ENCODE measurements around the gene SORCS2. TPM values are rescaled to one million over a fixed set of nuclear protein-coding genes. Genes with fewer than 3 reads are reported as not detected.

The SORCS2 gene
- total and polyA plus RNA-seq, 2 donors: 2.2 to 2.7 TPM

DNA sequence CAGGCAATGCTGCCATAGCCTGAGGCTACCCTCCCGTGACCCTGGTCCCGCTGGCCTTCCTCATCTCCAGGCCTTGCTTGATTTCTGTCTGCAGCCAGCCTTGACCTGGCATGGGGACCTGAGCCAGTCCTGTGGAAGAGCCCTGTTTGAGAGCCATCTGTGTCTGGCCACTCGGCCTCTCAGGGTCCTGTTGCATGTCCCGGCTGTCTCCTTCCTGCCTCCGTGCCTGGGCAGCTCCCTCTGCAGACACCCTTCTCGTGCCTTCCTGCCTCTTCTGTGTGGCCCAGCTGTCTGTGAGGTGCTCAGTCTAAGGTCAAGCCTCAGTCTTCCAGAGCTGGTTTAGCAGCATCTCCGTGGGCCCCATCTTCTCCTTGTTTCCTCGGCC is 108.4 kb downstream of the SORCS2 start:
- H3K9me3 ChIP-seq (ENCODE audit: control insufficient read depth in 2 of 2, insufficient read depth in 1 of 2, low read length in 1 of 2): no peaks in the 10 kb centered on the region
- no peak overlapping the region for H3K27ac ChIP-seq (ENCODE audit: low read depth in 1 of 2, low read length in 1 of 2)
- no peak overlapping the region for H3K4me3 ChIP-seq (ENCODE audit: low read length in 2 of 2)
- H3K36me3 ChIP-seq (ENCODE audit: control insufficient read depth in 2 of 2, insufficient read depth in 2 of 2, low read length in 1 of 2): no peaks in the 10 kb centered on the region
- DNase-seq (ENCODE audit: low read depth in 6 of 9, low spot score in 9 of 9): no peak
- WGBS: 83% methylated on average over 8 of the region's 8 CpGs
- peaks cover 0 to 2% of the 10 kb centered on the region in 2 donors for H3K27me3 ChIP-seq (ENCODE audit: control insufficient read depth in 2 of 2, insufficient read depth in 1 of 2, low read length in 1 of 2)
- H3K4me1 ChIP-seq (ENCODE audit: control insufficient read depth in 2 of 2, insufficient read depth in 2 of 2, low read length in 2 of 2): no peaks in the 10 kb centered on the region

DNA sequence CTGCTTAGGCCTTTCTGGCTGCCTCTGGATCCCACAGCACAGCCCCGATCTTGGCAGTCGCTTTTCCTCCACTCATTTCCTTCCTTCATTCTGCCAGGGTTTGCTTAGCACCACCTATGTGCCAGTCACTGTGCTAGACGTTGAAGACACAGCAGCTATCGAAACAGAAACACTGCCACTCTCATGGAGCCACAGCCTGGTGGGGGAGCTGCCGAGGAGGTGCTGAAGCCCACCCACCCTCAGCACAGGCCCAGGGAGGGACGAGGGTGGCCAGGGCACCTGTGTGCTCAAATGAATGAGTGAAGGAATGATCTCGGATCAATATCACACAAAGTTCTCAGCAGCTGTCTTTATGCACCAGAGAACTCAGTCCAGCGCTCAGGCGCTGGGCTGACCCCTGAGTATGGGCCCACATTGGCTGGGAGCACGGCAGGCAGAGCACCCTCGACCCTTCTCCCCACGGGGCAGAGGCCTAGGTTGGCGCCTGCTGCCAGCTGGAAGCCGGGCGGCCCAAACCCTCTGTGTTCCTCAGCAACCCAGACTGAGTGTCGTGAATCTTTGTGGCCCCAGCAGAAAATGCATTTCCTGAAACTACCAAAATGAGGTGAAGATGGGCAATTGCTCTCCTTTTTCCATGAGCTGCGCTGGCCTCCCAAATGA is 108.9 kb downstream of the SORCS2 start:
- Histone ChIP-seq H3K36me3 (ENCODE audit: control insufficient read depth in 2 of 2, insufficient read depth in 2 of 2, low read length in 1 of 2) (no peaks in the 10 kb centered on the region), H3K4me3 (ENCODE audit: low read length in 2 of 2) (no peak overlapping the region), H3K9me3 (ENCODE audit: control insufficient read depth in 2 of 2, insufficient read depth in 1 of 2, low read length in 1 of 2) (no peaks in the 10 kb centered on the region), H3K4me1 (ENCODE audit: control insufficient read depth in 2 of 2, insufficient read depth in 2 of 2, low read length in 2 of 2) (no peaks in the 10 kb centered on the region), H3K27ac (ENCODE audit: low read depth in 1 of 2, low read length in 1 of 2) (no peak overlapping the region), H3K27me3 (ENCODE audit: control insufficient read depth in 2 of 2, insufficient read depth in 1 of 2, low read length in 1 of 2) (peaks cover 0 to 2% of the 10 kb centered on the region in 2 donors)
- DNase-seq (ENCODE audit: low read depth in 6 of 9, low spot score in 9 of 9): no peak
- WGBS: 78% methylated on average over 17 of the region's 17 CpGs

DNA sequence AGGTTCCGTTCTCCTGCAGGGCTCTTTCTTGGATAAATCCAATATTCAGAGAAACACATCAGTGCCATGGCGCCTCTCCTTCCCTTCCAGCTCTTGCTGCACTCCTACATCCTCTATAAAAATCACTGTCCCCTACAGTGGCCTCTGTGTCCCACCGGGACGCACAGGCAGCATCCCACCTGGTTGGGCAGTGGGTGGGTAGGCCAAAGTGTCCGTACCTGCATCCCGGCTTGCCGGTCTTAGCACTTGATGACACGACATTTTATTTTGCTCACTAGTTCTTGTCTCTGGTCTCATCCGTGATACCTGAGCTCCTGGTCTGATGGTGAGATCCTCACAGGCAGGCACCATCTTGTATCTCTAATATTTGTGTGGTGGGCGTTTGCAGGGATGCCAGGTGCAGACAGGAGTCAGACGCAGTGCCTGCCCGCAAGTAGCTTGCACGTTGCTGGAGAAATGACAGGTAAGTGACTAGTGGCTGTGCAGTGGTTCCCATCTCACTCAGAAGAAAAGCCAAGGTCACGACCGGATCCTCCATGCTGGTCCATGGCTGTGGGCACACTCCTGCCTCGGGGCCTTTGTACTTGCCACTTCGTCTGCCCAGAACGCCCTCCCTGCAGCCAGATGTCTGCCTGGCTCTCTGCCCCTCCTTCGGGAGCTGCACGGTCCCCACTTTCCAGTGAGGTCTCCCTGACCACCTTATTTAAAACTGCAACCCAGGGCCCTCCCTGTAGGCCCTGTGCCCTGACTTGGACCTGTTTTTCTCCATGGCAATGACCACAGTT is 109.7 kb downstream of the SORCS2 start:
- H3K4me1 ChIP-seq (ENCODE audit: control insufficient read depth in 2 of 2, insufficient read depth in 2 of 2, low read length in 2 of 2): no peaks in the 10 kb centered on the region
- no peak for DNase-seq (ENCODE audit: low read depth in 6 of 9, low spot score in 9 of 9)
- 92% methylated on average over 20 of the region's 20 CpGs for WGBS
- H3K9me3 ChIP-seq (ENCODE audit: control insufficient read depth in 2 of 2, insufficient read depth in 1 of 2, low read length in 1 of 2): no peaks in the 10 kb centered on the region
- peaks cover 0 to 2% of the 10 kb centered on the region in 2 donors for H3K27me3 ChIP-seq (ENCODE audit: control insufficient read depth in 2 of 2, insufficient read depth in 1 of 2, low read length in 1 of 2)
- no peaks in the 10 kb centered on the region for H3K36me3 ChIP-seq (ENCODE audit: control insufficient read depth in 2 of 2, insufficient read depth in 2 of 2, low read length in 1 of 2)
- H3K27ac ChIP-seq (ENCODE audit: low read depth in 1 of 2, low read length in 1 of 2): no peak overlapping the region
- H3K4me3 ChIP-seq (ENCODE audit: low read length in 2 of 2): no peak overlapping the region

DNA sequence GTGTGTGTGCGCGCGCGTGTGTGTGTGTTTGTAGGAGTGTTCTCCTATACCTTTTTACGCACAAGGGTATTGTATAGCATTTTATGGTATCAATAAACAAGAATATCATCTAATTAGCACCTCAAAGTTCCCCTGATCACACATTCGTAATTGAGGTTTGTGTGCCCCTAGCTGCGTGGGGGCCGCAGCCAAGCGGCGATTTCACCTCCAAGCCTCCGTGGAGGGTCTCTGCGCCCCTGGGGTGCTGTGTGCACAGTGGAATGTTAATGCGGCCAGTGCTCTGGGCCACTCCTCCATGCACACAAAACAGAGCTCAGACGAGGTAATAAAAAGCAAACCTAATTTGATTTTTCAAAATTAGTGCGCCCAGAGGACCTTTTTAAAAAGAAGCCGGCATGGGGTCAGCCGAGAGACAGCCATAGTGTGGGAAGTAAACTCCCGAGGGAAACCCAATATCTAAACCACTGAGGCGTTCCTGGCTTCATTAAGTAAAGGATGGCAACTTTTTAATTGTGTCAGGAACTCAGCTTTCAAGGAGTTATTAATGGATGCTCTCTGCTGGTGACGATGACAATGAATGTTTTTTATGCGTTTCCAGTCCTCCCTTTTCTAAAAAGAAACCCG is 110.6 kb downstream of the SORCS2 start:
- WGBS: 76% methylated on average over 22 of the region's 22 CpGs
- Histone ChIP-seq H3K36me3 (ENCODE audit: control insufficient read depth in 2 of 2, insufficient read depth in 2 of 2, low read length in 1 of 2) (no peaks in the 10 kb centered on the region), H3K27ac (ENCODE audit: low read depth in 1 of 2, low read length in 1 of 2) (no peak overlapping the region), H3K9me3 (ENCODE audit: control insufficient read depth in 2 of 2, insufficient read depth in 1 of 2, low read length in 1 of 2) (no peaks in the 10 kb centered on the region), H3K27me3 (ENCODE audit: control insufficient read depth in 2 of 2, insufficient read depth in 1 of 2, low read length in 1 of 2) (peaks cover 0 to 2% of the 10 kb centered on the region in 2 donors), H3K4me1 (ENCODE audit: control insufficient read depth in 2 of 2, insufficient read depth in 2 of 2, low read length in 2 of 2) (no peaks in the 10 kb centered on the region), H3K4me3 (ENCODE audit: low read length in 2 of 2) (no peak overlapping the region)
- no peak for DNase-seq (ENCODE audit: low read depth in 6 of 9, low spot score in 9 of 9)

DNA sequence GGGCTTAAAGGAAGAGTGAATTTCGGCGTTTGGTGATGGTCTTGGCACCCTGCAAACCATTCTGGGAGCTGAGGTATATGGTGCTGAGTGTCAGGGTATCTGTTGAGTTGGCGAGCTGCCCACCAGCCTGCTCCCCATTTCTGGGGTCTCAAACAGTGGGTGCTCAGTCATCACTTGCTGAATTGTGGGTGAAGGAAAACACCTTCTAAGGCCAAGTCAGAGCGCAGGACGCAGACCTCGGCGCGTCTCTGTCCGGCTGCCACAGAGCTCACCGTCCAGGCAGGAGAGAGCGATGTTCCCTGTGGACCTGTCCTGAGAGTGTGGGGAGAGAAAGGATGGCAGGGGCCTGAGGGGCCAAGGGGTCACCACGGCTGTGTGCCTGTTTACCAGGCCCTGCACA is 111.2 kb downstream of the SORCS2 start:
- no peak overlapping the region for H3K27ac ChIP-seq (ENCODE audit: low read depth in 1 of 2, low read length in 1 of 2)
- H3K4me3 ChIP-seq (ENCODE audit: low read length in 2 of 2): no peak overlapping the region
- H3K27me3 ChIP-seq (ENCODE audit: control insufficient read depth in 2 of 2, insufficient read depth in 1 of 2, low read length in 1 of 2): peaks cover 0 to 1% of the 10 kb centered on the region in 2 donors
- no peaks in the 10 kb centered on the region for H3K4me1 ChIP-seq (ENCODE audit: control insufficient read depth in 2 of 2, insufficient read depth in 2 of 2, low read length in 2 of 2)
- no peaks in the 10 kb centered on the region for H3K9me3 ChIP-seq (ENCODE audit: control insufficient read depth in 2 of 2, insufficient read depth in 1 of 2, low read length in 1 of 2)
- 93% methylated on average over 12 of the region's 12 CpGs for WGBS
- no peak for DNase-seq (ENCODE audit: low read depth in 6 of 9, low spot score in 9 of 9)
- no peaks in the 10 kb centered on the region for H3K36me3 ChIP-seq (ENCODE audit: control insufficient read depth in 2 of 2, insufficient read depth in 2 of 2, low read length in 1 of 2)

DNA sequence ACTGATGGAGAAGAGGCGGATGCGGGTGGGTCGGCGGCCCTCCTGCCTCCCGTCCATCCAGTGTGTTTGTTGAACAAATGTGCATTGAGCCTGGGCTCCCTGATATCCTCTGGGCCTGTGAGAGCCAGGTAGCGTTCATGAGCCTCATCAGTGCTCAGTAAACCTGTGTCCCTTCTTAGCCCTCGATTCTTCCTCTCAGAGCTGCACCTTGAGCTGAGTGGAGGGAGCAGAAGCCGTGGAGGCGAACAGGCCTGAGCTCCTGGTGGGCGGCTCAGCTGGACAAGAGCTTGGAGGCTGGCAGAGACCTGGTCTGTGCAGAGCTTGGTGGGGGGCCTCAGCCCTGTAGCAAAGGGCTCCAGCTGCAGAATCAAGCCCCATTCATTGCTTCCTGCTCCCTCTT is 112.1 kb downstream of the SORCS2 start:
- no peak for DNase-seq (ENCODE audit: low read depth in 6 of 9, low spot score in 9 of 9)
- Histone ChIP-seq H3K27me3 (ENCODE audit: control insufficient read depth in 2 of 2, insufficient read depth in 1 of 2, low read length in 1 of 2) (no peaks in the 10 kb centered on the region), H3K36me3 (ENCODE audit: control insufficient read depth in 2 of 2, insufficient read depth in 2 of 2, low read length in 1 of 2) (no peaks in the 10 kb centered on the region), H3K9me3 (ENCODE audit: control insufficient read depth in 2 of 2, insufficient read depth in 1 of 2, low read length in 1 of 2) (no peaks in the 10 kb centered on the region), H3K27ac (ENCODE audit: low read depth in 1 of 2, low read length in 1 of 2) (no peak overlapping the region), H3K4me1 (ENCODE audit: control insufficient read depth in 2 of 2, insufficient read depth in 2 of 2, low read length in 2 of 2) (no peaks in the 10 kb centered on the region), H3K4me3 (ENCODE audit: low read length in 2 of 2) (no peak overlapping the region)
- WGBS: 84% methylated on average over 10 of the region's 10 CpGs

DNA sequence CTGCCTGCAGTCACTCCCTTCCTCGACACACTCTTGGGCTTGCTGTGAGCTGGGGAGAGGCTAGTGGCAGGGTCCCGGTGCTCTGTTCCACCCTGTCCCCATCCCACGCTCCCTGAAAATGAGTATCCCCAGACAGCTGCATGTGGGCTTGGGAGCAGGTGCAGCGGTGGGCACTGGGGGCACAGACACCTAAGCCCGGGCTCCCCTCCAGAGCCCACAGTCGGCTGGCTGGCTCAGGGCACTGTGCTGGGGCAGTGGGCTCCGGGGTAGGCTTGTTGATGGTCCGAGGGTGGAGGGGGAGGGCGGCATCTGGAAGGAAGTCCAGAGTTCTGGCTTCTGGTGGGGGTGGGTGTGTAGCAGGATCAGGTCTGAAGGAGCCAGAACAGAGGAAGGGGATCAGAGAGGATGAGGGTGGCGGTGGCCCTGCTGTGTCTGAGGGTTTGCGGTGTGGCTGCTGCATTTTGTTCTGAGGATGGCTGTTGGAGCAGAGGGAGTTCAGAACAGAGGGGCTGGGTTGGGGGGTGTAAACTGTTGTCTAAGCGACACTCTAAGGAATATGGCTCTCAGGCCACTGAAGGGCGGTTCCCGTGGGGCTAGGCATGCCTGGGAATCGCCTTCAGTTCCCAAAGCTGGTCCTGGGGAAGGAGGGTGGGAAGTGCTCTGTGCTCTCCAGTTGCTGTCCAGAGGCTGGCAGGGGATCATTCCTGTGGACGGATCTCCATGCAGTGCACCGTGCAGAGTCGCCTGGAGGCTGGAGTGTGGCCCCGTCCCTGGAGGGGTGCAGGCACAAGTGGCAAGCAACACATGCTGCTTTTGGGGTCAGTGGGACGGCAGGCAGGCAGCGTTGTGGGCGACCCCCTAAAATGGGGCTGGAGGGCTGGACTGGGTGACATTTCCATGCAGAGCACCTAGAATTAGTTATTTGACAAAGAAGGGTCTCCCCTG is 114.0 kb downstream of the SORCS2 start:
- no peaks in the 10 kb centered on the region for H3K27me3 ChIP-seq (ENCODE audit: control insufficient read depth in 2 of 2, insufficient read depth in 1 of 2, low read length in 1 of 2)
- H3K4me1 ChIP-seq (ENCODE audit: control insufficient read depth in 2 of 2, insufficient read depth in 2 of 2, low read length in 2 of 2): peaks cover 0 to 2% of the 10 kb centered on the region in 2 donors
- H3K36me3 ChIP-seq (ENCODE audit: control insufficient read depth in 2 of 2, insufficient read depth in 2 of 2, low read length in 1 of 2): no peaks in the 10 kb centered on the region
- no peaks in the 10 kb centered on the region for H3K9me3 ChIP-seq (ENCODE audit: control insufficient read depth in 2 of 2, insufficient read depth in 1 of 2, low read length in 1 of 2)
- no peak overlapping the region for H3K4me3 ChIP-seq (ENCODE audit: low read length in 2 of 2)
- no peak overlapping the region for H3K27ac ChIP-seq (ENCODE audit: low read depth in 1 of 2, low read length in 1 of 2)
- 73% methylated on average over 22 of the region's 22 CpGs for WGBS
- DNase-seq (ENCODE audit: low read depth in 6 of 9, low spot score in 9 of 9): no peak

DNA sequence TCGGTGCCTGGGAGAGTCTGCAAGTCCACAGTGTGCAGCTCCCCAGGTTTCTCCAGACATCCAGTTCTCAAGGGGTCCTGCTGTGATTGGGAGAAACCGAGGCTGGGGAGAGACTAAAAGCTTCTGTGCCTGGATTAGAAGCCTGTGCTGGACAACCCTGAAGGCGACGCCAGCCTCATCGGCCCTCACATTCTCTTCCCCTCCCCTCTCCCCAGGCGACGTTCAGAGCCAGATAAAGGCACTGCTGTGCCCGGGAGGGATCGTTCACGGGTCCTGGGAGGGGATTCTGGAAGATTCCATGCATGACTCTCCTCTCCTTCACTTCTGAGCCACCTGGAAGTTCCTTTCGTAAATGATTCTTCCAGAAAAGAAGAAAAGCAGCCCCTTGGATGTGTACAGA is 114.6 kb downstream of the SORCS2 start:
- Histone ChIP-seq H3K36me3 (ENCODE audit: control insufficient read depth in 2 of 2, insufficient read depth in 2 of 2, low read length in 1 of 2) (no peaks in the 10 kb centered on the region), H3K9me3 (ENCODE audit: control insufficient read depth in 2 of 2, insufficient read depth in 1 of 2, low read length in 1 of 2) (no peaks in the 10 kb centered on the region), H3K27ac (ENCODE audit: low read depth in 1 of 2, low read length in 1 of 2) (no peak overlapping the region), H3K4me1 (ENCODE audit: control insufficient read depth in 2 of 2, insufficient read depth in 2 of 2, low read length in 2 of 2) (peaks cover 0 to 2% of the 10 kb centered on the region in 2 donors), H3K27me3 (ENCODE audit: control insufficient read depth in 2 of 2, insufficient read depth in 1 of 2, low read length in 1 of 2) (no peaks in the 10 kb centered on the region), H3K4me3 (ENCODE audit: low read length in 2 of 2) (no peak overlapping the region)
- DNase-seq (ENCODE audit: low read depth in 6 of 9, low spot score in 9 of 9): no peak
- WGBS: 78% methylated on average over 11 of the region's 11 CpGs

Measured in thymus (tissue), 11 donors.